HG02870 (cell line): ENCODE results near the gene GUCY2D.

ENCODE experiments used
- ATAC-seq: cut with Tn5 transposase; IDR thresholded peaks from one replicate; pipeline ENCODE4 v1.9.1; 2021; ENCODE audit warnings: mild to moderate bottlenecking, moderate library complexity; ENCODE audit not compliant: unreplicated experiment

GUCY2D gene

DNA sequence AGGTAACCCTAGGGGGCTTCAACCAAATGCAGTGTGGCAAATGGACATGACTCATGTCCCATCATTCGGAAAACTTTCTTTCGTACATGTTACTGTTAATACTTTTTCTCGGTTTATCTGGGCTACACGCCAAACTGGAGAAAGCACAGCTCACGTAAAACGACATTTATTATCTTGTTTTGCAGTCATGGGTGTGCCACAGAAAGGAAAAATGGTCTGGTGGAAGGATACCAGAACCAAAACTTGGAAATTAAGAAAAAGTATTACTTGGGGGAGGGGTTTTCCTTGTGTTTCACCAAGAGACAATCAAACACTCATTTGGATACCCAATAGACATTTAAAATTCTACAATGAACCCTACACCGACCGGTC lies 60.0 kb downstream of the GUCY2D start:
- ATAC-seq, result no peak

DNA sequence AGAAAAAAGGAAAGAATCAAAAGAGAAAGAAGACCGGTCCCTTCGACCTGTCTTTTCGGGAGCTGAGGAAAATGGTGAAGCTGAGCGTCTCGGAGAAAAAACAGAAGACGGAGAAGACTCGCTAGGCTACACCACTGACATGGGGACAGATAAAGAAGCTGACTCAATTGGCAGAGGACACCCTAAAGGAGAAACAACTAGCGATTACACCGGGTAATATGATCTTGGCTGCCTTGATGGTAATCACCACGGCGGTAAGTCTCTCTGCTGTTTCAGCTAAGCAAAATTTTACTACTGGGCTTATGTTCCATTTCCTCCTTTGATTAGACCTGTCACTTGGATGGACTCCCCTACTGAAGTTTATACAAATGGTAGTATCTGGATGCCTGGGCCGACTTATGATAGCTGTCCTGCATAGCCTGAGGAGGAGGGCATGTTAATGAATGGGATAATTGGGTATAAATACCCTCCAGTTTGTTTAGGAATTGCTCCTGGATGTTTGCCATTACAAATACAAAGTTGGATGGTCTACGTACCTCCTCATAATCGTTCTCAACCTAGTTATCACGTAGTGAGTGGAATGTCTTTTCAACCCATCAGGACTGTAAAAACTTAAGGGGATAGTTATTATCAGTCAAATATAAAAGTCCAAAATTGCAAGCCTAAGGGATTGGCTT lies 60.5 kb downstream of the GUCY2D start:
- ATAC-seq, result no peak

DNA sequence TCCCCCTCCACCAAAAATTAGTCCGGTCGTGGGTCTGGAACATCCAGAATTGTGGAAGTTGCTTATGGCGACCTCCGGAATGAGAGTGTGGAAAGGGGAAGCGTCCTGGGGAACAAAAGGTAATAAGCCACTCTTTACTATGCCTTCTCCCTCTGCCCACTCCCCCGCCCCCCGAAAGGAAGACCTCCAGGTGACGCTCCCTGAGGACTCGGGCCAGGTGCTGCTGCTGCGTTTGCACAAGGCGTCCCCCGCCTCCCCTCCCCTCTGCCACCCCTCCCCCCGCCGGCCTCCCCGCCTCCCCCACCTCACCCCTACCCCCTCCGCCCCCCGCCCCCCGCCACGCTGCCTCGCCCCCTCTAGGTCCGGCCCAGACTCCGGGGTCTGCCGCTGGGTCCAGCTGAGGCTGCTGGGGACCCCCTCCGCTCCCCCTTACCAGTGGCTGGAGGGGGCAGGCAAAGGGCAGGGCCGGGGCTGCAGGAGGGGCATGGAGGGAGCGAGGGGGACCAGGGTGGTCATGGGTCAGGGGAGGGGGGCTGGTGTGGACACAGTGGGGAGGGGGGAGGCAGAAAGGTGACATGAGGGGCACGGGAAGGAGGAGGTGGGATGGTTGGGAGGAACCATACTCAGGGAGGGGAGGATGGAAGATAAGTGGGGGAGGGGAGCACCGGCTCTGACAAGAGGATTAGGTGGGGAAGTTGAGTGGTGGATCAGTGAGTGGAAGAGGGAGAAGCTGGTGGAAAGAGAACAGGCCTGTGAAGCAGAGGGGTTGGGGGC lies 61.5 kb downstream of the GUCY2D start:
- no peak for ATAC-seq

DNA sequence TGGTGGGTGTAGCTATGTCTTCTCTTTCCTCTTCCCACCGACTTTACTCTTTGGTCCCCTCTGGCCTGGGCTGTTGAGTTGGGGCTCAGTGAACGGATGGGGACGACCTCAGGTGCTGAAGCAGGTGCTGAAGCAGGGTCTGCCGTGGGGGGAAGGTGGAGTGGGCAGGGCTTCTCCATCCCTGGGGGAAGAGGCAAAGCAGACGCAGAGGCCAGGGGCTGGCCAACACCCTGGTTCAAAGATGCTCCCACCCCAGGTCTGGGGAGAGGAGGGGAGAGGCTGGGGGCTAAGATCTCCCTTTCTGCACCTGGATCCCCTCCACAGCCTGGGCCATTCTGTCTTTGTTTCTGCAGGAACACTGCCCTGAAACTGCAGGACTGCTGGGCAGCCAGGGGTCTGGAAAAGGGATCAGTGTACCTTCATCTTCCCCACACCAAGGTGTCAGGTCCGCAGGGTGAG lies 62.2 kb downstream of the GUCY2D start:
- no peak for ATAC-seq

- no peak for ATAC-seq
Measured at GRCh38 chr17:8066841-8067775, 64.7 kb downstream of the GUCY2D start.

- no peak for ATAC-seq
Measured at GRCh38 chr17:8067806-8068205, 65.4 kb downstream of the GUCY2D start.

GRCh38 chr17:8068736-8069586 lies 66.5 kb downstream of the GUCY2D start:
- ATAC-seq, result no peak

GRCh38 chr17:8069587-8069860 lies 67.1 kb downstream of the GUCY2D start:
- ATAC-seq, result no peak
